Hypothalamus (tissue), 51 donors: ENCODE measurements around the gene PRELID1.
"Not testable (repeated sequence)": the region's sequence is repeated elsewhere in the genome, so short reads cannot be mapped to it uniquely, and the experiment has no call there.

ENCODE experiments used
- DNase-seq, 51 donors: peaks; one replicate each; lab custom pipeline; 2025; lab: John Stamatoyannopoulos, UW

PRELID1 gene

DNA sequence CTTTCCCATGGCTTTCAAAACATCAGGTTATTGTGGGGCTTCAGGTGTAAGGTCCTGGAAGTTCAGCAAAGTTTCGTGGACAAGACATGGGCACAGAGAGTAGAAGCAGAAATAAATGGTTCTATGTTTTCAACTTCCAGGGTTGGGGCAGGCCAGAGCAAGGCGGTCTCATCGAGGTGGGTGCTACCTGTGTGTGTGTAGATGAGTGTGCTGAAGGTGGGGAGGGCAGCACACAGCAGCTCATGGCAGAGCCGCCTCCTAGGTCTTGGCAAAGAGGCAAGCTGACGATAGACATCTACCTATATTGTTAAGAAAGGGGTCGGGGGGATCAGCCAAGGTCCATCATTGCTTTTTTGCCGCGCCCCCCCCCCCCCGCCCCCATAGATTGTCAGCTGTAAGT is 3.9 kb upstream of the PRELID1 start:
- no peak for DNase-seq

DNA sequence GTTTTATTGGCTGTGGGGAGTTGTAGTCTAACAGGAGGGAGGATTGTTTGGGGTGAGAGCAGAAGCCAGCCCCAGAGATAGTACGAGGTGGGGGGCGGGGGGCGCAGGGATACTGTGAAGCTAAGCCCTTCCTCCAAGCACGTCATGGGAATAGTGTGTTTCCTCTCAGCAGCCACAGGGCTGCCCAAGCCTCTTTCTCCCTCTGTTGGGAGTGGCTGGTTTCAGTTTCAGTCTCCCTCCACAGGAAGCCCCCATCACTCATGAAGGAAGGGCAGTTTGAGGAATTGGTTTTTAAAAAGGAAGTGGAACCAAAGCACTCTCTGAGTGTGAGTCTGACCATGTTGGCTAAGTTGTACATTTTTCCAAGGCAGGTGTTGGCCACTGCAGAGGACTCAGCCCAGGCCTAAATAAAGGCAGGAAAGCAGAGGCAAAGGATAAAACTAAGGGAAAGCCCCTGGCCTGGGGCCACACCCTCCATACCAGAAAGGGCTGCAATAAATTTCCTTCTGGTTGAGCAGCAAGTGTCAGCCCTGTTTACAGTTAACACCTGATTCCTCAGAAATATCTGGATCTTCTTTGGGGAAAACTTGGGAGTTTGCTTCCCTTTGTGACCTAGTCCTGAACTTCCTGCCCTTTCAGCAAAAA is 3.2 kb upstream of the PRELID1 start:
- DNase-seq, result peak in 9 of 51 donors; percentile 13 to 47 (median 32)

DNA sequence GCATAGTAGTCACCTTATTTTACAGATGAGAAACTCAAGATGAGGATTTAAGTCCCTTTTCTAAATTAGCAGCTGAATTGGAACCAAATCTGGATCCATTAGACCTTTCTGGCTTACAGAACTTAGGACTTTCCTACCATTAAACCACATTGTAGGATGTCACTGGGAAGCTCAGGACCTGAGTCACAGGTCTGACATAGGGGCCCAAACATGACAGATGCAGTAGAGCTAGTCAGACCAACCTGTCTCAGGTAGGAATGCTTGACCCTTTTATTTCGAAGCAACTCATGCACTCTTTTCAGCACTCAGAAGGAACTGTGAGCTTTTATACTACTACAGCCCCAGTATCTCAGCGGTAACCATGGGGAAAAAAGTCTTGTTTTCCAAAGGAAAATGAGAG is 2.6 kb upstream of the PRELID1 start:
- DNase-seq, result no peak

DNA sequence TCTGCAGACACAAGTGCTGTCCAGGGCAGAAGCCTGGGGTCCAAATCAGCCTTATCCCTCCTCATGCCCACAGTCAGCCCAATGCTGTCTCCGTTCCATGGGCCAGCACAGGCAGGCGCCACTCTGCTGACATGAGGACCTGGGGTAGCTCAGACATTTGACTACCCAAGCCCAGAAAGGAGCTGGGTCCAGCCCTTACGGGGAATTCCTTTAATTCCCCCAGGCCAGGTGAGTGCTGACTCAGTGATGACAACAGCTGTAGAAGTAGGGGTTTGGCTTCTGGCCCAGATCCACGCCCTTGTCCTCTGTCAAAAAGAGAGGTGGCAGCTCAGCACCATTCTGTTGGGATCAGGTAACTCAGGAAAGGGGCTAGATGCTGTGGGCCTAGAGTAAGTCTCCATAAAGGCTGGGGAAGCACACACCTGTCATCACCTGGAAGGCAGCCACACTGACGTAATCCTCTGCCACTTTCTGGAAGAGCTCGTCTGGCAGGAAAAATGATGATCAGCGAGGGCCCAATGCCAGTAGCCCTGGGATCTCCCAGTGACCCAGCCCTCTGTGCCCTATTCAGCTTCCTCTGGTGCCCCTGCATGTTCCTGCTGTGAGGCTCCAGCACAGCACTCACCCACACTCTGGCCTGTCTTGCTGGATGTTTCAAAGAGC is 2.0 kb upstream of the PRELID1 start:
- DNase-seq, result no peak

DNA sequence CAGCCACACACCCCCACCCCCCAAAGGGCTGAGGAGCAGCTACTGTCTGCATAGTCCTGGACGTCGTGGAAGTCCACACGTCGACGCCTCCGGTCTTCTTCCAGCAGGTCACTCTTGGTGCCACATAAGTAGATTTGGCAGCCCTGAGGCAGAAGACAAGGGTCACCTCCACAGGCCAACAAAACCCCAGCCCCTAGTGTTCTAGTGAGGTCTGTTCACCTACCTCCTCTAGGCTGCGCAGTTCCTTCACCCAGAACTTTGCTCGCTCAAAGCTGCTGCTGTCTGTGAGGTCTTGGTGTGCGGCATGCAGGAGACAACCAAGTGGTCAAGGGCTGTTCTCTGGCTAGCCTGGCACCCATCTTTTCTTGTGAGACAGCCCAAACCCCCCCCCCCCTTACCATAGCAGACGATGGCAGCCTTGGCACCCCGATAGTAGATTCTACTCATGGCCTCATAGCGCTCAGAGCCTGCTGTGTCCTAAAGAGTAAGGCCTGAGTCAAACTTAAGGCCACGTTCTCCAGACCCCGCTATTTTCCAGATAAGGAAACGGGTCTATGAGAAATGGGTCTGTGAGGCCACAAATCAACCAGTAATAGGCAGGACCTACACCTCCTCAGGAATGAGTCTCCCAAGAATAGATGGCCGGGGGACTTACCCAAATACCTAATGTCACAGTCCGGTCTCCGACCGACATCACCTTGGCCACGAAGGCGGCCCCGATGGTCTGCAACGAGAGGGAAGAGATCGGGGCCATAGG is 1.1 kb upstream of the PRELID1 start:
- DNase-seq, result no peak

DNA sequence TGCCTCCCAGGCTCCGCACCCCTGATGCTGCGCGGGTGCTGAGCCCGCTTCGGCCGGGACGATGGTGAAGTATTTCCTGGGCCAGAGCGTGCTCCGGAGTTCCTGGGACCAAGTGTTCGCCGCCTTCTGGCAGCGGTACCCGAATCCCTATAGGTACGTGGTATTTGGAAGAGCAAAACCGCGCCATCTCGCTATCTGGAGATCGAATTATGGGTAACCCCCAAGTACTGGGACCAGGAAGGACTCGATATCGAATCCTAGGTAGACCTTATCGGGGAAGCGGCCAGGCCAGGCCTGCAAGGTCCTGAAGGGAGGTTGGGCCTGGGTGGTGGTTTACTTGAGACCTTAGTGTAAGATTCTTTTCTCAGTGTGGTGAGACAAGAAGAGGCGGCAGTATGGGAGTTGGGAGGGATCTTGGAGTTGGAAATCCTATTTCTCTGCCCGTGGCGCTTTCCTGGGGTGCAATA is 359 bp downstream of the PRELID1 start:
- DNase-seq, result no peak

DNA sequence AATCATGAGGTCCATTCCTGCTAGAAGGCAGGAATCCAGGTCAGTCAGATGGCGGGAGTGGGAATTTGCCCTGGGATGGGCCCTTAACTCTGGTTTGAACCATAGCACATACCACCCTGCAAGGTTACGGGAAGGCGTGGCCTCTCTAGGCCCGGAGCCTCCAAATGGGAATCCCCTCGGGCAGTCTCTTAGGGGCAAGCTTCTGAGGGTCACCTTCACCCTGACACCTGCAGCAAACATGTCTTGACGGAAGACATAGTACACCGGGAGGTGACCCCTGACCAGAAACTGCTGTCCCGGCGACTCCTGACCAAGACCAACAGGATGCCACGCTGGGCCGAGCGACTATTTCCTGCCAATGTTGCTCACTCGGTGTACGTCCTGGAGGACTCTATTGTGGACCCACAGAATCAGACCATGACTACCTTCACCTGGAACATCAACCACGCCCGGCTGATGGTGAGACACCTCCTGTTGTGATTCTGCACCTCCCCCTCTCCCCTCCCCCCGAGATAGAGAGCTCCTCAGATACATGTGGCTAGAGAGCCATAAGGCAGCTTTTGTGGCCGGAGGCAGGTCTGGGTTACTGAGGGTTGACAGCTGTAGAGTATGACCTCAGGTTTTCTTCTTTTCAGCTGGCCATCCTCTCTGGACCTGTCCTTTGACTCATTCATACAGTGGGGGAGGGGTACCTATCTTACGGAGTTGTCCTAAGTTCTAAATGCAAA is 957 bp downstream of the PRELID1 start:
- no peak for DNase-seq

DNA sequence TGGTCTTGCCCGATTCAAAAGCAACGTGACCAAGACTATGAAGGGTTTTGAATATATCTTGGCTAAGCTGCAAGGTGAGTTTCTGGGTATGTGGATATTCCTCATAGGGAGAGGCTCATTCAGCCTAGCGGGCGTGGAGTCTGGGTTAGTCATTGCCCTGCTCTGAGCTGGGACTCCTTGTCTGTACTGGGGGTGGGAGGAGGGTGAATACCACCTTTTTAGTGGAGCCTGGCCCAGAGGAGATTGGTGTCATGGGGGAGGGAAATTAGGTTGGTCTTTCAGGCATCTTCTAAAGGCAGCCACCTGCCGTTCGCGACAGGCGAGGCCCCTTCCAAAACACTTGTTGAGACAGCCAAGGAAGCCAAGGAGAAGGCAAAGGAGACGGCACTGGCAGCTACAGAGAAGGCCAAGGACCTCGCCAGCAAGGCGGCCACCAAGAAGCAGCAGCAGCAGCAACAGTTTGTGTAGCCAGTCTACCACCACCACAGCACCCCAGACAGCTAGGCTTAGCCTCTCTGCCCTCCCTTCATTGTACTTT is 2.6 kb downstream of the PRELID1 start:
- DNase-seq, result not testable (repeated sequence)

DNA sequence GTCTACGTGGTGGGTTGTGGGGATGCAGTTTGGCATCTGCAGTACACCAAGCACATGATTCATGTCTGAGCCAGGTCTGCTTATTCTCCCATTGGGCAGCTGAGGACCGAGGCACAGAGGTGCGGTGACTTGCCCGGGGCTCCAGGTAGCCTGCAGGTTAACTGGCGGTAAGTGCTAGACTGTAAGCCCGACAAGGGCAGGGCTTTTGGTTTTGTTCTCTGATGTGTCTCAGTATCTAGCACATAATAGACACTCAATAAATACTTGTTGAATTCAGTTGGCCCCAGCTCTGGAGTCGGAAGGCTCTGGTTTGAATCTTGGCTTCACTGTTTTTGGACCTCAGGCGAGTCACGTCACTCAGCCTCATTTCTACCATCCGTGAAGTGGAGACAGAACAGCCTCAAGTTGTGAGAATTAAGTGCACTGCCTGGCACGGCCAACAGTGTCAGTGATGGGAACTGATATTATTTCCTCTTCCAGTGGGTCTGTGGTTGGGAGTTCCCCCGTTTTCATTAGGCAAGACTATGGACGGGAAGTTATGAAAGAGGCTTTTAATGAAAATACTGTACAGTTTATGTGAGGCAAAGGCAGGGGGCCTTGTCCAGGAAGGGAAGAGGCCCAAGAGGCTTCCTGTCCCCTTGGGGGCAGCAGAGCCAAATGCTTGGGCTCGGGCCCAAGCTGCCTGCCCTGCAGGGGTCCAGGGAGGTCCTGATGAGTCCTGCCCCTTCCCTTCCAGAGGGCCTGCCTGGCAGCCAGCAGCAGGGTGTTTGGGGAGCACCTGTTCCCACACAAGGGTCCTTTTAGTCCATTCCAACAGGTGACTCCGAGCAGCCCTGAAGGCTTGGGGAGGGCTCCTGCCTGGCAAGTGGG is 3.3 kb downstream of the PRELID1 start:
- DNase-seq, result no peak

DNA sequence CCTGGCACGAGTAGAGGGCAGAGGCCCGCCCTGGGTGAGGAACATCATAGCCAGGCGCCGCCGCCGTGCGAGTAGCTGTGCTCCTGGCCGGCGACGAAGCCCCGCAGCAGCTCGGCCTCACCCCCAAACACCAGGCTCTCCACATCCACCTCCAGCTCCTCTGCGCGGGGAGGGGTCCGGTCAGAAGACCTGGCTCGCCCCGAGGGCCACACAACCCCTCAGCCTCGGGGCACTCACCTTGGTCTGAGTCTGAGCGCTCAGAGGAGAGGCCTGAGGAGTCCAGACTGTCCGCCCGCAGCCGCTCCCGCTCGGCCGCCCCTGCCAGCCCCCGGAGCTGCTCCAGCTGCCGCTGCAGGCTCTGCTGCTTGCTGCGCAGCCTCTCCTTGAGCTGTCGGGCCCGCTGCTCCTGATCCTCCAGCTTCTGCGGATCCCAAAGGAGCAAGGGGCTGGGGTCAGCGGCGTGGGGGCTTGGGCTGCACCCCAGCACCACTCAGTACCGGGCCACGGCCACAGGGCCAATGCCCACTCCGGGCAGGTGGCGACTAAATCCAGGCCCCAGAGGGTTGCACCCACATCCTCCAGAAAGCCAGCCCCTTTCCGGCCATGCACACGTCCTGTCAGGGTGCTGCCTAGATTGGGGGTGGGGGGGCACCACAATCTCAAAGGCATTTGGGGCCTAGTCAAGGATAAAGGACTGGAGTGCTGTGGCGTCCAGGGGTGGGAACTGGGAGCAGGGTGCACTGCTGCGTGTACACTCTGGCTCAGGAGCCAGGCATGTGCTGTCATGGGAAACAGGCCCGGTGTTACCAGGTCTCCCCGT is 4.2 kb downstream of the PRELID1 start:
- DNase-seq, result no peak

DNA sequence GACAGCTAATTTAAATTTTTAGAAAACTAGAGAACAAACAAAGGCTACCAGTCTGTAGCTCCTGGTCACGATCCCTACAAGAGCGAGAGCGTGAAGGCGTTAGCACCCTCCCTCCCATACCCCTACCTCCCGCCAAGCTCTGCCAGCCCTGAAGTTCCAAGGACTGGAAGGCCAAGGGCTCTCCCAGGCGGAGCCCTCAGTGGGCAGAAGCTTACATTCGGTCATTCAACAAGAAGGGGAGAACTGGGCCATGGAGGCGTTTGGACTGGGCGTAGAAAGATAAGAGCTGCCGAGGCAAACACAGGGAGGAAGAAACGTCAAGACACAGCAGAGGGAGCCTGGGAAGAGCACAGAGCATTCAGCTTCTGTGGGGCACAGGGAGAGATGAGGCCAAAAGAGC is 5.1 kb downstream of the PRELID1 start:
- no peak for DNase-seq

DNA sequence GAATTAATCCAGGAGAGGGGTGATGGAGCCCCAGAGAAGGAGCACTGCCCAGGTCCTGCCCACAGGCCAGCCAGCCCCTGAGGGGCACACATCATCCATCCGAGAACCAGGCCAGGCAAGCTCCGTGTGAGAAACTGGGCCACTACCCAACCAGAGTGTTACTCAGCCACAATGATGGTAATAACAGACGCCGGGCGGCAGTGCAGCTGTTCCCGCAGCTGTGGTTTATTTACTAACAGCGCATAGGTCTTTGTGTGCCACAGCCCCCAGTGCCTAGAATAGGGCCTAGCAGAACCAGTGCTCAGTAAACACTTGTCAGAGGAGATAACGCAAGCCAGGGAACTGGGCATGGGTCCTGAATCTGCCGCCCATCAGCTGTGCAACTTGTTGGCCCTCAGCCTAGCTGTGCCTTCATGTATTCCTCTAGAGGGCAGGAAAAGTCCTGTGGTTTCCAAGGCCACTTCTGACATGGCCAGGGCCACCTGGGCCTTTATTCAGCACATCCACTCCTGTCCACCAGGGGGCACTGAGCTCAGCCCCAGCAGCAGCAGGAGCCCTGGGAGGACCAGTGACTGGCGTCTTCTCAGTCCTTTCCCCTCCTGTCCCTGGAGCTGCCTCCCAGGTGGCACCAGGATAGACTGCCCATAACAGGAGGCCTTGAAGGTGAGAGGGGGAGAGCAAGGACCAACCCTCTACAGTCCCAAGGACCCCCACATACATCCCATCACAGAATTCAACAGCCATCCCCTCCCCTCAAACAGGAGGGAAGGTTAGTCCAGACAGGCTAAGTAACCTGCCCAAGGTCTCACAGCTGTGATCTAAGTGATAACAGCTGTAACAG is 6.0 kb downstream of the PRELID1 start:
- DNase-seq, result peak in 7 of 51 donors; percentile 14 to 31 (median 27)

DNA sequence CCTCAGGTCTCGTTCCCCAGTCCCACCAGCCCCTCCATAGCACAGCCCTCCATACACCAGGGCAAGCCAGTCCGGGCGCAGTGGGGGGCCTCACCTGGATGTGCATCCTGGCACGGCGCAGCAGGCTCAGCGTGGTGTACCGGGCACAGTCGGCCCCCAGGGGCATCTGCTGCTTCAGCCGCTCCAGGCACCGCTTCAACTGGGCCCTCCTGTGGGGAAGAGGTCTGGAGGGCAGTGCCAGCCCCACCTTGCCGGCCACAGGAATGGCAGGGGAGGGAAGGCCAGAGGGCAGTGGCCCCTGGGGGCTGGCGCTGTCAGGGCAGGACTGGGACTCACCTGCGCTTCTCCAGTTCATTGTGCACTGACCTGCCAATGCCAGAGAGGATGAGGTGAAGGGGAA is 6.7 kb downstream of the PRELID1 start:
- no peak for DNase-seq

DNA sequence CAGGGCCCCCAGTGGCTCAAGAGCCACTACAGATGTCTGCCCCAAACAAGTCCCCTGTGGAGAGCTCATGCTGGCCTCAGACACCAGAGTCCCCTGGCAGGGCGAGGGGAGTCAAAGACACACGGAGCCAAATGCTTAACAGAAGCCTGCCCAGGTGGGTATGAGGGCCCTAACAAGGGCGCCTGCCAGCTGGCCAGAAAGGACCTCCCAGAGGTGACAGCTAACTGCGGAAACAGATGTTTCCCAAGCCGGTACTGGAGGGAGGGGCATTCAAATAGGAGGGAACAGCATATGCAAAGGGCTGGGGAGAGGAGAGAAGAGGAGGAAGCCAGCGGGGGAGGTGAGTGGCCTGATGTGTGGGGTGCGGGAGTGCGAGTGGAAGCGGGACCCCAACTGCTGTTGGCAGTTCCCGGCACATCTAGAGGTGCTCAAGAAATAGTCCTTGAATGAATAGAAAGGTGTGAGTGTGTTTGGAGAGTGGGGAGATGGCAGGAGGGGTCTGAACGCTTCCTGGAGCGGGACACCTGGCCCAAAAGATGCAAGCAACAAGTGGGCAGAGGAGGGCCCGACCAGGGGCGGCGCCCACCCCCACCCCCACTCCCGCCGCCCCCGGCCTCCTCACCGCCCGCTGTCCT is 7.3 kb downstream of the PRELID1 start:
- no peak for DNase-seq

DNA sequence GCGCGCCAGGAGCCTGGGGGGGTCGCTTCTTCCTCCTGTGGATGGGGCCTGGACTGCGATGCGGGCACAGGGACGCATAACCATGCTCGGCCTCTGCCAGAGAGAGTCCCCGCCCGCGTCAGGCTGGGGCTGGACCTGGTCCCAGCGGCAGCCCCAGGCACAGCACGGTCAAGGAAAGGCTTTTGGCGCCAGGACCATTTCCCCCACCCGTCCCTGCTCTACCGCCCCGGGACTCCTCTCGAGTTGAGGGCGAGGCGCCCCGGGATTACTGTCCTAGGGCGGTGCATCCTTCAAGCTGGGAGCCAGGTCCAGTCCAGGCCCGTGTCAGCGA is 7.8 kb downstream of the PRELID1 start:
- DNase-seq, result no peak

DNA sequence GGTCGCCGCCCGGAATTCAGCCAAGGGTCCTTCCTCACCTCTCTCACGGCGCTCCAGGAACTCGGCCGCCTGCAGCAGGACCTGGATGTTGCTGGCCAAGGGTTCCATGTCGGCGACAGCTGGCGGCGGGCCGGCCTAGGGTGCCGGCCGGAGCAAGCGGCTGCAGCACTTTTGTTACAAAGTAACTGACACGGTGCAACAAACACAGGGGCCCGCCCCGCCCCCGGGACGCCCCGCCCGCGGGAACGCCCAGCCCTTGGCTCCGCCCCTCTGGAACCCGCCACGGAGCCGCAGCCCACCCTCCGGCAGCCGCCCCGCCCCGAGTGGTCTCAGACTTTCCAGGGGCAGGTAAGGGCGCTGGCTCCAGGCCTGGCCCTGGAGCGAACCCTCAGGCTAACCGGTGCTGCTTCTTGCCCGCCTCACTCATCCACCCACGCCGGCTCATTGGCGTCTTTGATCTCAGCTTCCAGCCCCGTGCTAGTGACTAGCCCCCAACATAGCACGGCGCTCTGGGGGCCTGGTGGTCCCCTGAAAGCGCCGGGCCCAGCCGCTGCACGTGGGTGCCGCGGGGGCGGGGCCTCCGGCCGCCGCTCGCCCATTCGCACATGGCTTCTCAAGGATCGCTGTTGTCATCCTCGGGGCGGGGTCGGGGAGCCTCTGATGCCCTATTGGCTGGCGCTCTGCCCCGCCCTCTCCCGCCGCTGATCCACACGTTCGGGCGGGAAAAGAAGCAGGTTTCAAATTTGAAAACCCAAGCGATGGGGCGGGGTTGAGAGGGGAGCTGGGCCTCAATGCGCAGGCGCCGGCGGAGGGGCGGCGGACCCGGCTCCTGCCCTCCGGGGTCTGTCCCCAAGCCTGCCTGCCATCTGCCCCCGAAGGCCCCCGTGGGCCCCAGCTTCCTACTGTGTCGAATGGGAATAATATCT is 8.4 kb downstream of the PRELID1 start, which contains the start of gene MXD3:
TSS of gene MXD3 (minus strand) at position 176 of the 926 bp plus-strand sequence. CDS start at position 108, 68 bp downstream.
- DNase-seq, result peak; percentile 2 to 94 (median 81)
